Measurements from ENCODE around the gene PRR18.

- no peak for TF ChIP-seq EZH2 (IDR thresholded peaks at IDR 0.05; ENCODE audit: low read length, unreplicated experiment)
- TF ChIP-seq, protein P1, sequence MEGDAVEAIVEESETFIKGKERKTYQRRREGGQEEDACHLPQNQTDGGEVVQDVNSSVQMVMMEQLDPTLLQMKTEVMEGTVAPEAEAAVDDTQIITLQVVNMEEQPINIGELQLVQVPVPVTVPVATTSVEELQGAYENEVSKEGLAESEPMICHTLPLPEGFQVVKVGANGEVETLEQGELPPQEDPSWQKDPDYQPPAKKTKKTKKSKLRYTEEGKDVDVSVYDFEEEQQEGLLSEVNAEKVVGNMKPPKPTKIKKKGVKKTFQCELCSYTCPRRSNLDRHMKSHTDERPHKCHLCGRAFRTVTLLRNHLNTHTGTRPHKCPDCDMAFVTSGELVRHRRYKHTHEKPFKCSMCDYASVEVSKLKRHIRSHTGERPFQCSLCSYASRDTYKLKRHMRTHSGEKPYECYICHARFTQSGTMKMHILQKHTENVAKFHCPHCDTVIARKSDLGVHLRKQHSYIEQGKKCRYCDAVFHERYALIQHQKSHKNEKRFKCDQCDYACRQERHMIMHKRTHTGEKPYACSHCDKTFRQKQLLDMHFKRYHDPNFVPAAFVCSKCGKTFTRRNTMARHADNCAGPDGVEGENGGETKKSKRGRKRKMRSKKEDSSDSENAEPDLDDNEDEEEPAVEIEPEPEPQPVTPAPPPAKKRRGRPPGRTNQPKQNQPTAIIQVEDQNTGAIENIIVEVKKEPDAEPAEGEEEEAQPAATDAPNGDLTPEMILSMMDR (conservative IDR thresholded peaks at IDR 0.05; ENCODE audit: low read depth, low read length): no peak
These were observed 2.6 kb downstream of the PRR18 start for GRCh38 chr6:166305562-166306117.

All from PC-3 (cell line).